Inflammatory macrophage (primary cell): ENCODE results near the gene DENND4A.
A peak's percentile ranks its signal among the peaks of the same experiment; 100 is the strongest.
"Not testable (repeated sequence)": the region's sequence is repeated elsewhere in the genome, so short reads cannot be mapped to it uniquely, and the experiment has no call there.

Experiments used
- DNase-seq, 2 donors: peaks; one replicate each; pipeline ENCODE4 v3.0.0-alpha.2; 2020 to 2022

DENND4A gene

DNA sequence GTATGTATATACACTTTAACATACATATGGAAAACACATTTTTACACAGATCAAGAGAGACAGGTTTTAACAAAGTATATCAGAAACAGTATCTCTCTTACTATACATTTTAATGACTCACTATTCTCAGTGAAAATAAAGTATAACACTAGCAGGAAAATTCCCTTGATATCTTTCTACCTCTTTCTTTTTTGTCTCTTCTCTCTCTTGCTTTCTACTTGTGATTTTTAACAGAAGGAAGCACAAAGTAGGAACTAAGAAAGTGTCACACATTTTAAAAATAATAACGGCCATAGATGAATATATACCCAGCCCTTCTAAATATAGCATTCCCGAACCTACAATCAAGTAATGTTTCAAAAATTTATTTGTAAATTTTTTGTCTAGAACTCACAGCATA, 4.8 kb downstream of the DENND4A start:
- DNase-seq: no peak

DNA sequence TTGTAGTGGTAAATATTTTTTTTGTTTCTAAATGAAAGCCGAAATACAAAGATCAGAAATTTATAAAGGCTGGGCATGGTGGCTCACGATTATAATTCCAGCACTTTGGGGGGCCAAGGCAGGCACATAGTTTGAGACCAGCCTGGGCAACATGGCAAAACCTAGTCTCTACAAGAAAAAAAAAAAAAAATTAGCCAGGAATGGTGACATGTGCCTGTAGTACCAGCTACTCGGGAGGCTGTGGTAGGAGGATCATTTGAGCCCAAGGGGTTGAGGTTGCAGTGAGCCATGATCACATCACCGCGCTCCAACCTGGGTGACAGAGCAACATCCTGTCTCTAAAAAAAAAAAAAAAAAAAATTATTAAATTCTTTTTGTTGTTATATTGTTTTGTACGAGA, 6.9 kb downstream of the DENND4A start:
- no peak for DNase-seq

DNA sequence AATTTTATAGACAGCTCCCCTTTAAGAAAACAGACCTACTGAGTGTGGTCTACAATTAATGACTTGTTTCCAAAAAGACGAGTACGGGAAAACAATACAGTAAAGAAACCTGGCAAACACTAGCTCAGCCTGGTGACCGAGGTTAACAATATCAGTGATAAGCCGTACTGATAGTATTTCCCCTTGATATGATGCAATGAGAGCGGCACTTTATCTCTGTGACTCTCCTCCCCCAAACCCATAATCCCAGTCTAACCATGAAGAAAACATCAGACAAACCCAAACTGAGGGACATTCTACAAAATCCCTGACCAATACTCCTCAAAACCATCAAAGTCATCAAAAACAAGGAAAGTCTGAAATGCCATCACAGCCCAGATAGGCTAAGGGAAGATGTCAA, 8.2 kb downstream of the DENND4A start:
- no peak for DNase-seq

DNA sequence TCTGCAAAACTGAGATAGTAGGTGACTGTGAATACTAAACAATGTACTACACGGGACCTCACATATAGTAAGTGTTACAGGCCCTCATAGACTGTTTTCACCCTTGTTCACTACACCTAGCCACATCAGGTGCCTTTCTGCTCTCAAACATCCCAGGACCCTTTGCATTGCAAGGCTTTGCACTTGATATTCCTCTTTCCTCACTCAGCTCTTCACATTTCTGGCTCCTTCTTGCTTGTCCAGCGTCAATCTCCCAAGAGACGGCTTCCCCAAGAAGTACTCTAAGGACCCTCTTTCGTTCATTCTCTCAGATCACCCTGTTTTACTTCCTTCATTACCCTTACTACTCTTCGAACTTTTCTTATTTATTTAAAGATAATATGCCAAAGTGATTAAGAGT, 10.0 kb downstream of the DENND4A start:
- DNase-seq: no peak

DNA sequence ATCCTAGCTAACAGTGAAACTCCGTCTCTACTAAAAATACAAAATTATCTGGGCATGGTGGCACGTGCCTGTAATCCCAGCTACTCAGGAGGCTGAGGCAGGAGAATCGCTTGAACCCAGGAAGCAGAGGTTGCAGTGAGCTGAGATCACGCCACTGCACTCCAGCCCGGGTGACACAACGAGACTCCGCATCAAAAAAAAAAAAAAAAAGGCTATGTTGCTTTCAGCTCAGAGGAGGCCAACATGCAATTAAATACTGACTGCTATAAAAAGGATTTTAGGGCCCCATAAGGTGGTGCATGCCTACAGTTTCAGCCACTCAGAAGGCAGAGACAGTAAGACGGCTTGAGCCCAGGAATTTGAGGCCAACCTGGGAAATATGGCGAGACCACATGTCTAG, 13.4 kb downstream of the DENND4A start:
- not testable (repeated sequence) for DNase-seq

DNA sequence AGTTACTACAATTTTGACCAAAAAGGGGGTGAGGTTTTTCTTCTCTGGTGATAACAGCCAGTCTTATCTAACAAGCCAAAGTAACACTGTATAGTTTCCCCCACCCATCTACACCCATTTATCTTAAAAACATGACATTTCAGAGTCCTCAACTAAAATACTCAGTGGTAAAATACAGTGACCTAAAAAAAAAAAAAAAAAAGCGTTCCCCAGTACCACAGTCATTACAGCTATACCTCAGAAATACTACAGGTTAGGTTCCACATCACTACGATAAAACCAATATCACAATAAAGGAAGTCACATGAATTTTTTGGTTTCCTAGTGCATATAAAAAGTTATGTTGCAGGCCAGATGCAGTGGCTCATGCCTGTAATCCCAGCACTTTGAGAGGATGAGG, 13.8 kb downstream of the DENND4A start:
- DNase-seq: no peak

DNA sequence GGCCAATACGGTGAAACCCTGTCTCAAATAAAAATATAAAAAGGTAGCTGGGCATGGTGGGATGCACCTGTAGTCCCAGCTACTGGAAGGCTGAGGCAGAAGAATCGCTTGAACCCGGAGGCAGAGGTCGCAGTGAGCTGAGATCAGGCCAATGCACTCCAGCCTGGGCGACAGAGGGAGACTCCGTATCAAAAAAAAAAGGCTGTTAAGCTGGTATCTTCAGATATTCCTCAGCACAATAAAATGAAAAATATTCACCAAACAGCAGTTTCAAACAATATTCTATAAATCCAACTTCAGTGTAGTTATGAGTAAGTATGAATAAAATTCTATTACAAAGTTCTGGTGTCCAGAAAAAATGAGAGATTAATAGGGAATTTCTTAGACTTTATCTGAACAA, 14.2 kb downstream of the DENND4A start:
- no peak for DNase-seq

DNA sequence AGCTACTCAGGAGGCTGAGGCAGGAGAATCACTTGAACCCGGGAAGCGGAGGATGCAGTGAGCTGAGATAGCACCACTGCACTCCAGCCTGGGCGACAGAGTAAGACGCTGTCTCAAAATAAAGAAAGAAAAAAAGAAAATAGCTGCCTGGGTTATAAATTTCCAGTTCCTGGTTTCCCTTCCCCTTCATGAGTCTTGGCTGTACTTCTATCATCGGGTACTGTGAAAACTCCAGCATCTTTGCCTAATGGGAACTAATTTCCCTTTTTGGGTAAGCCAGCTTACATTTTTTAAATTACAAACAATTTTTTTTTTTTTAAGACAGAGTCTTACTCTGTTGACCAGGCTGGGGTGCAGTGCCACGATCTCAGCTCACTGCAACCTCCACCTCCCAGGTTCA, 15.0 kb downstream of the DENND4A start:
- DNase-seq: peak; percentile 47 to 63

DNA sequence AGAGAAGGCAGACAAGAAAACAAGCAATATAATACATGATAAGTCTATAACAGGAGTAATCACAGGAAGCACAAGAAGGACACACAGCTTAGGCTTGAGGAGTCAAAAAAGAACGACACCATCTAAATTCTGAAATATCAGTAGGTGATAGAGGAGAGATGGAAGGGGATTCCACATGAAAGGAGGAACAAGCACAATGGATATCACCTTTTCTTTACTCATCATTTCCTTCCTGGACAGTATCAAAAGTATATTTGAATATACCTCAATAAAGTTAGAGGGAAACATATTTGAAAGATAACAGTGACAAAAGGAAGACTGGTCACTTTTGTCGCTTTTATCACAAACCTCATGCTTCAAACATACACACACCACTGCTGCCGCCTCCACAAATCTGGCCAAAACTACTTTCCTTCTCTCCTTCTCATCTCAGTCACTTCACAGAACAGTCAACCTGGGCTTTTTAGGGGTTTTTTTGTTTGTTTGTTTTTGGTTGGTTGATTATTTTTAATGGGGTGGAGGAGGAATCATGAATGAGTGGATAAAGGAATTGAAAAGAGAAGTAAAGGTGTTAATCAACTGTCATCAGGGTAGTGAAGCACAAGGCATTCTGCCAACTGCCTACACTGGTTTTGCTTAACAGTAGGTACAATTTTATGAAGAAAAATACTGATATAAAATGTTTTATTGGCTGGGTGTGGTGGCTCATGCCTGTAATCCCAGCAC, 18.5 kb downstream of the DENND4A start:
- no peak for DNase-seq

DNA sequence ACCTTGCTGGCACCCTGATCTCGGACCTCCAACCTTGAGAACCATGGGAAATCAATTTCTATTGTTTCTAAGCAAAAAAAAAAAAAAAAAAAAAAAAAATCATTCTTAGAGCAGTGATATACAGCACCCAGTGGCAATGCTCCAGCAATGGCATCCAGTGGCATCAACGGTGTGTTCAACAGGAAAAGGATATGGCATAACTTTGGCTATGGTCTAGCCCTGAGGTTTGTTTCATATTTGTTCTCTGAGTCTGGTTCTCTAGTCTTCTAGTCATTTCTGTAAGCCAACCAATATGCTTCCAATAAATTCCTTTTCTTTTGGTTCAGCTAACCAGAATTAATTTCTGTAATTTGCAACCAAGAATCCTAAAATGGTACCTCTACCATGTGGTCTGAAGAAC, 19.2 kb downstream of the DENND4A start:
- no peak for DNase-seq

DNA sequence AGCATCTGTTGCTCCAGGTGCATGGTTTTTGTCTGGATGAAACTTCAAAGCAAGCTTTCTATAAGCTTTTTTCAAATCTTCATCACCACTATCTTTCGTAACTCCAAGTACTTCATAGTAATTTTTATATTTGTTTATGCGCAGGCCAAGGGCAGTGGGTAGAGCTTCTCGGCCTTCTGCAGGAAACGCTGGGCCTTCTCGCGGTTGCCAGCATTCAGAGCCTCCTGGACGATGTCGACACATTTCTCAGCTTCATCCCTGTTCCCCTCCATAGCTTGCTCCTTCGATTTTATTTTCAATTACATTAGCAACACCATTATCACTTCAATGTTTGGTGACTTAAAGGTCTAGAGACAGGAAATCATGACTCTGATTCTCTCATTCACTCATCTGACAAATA, 20.2 kb downstream of the DENND4A start:
- DNase-seq: no peak

DNA sequence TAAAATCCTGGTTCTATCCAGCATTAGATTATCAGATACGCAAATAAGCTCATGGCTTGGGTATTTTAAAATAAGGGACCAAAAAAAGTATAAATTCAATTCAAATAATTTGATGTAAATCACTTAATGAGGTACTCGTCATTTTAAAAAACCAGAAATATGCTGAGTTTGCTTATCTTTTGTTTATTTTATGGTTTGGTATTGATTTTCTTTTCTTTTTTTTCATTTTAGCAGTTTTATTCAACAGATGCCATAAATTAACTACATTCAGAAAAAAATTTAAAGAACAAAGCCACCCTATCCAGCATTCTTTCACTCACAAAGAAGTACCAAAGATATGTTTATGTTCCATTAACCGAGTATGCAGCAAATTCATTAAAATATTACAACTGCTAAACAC, 22.6 kb downstream of the DENND4A start:
- DNase-seq: no peak

DNA sequence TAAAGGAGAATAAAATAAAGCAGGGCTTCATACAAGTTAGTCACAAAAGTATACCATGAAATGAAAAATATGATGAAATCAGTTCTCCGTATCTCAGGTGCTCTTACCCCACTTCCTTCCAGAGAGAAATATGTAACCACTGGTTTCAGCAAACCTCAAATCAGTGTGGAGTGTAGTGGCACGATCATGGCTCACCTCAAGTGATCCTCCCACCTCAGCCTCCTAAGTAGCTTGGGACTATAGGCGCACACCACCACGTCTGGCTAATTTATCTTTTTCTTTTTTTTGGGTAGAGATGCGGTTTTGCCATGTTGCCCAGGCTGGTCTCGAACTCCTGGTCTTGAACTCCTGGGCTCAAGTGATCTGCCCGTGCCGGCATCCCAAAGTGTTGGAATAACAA, 24.2 kb downstream of the DENND4A start:
- no peak for DNase-seq

DNA sequence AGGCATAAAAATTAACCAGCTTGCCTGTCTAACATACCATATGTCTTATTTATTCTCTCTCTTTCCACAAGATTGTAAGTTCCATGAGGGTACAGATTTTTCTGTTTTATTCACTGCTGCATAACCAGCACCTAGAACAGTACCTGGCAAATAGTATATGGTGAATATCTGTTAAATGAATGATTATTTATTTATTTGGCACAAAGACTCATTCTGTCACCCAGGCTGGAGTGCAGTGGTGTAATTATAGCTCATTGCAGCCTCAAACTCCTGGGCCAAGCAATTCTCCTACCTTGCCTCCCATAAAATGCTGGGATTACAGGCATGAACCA, 24.9 kb downstream of the DENND4A start:
- DNase-seq: no peak

DNA sequence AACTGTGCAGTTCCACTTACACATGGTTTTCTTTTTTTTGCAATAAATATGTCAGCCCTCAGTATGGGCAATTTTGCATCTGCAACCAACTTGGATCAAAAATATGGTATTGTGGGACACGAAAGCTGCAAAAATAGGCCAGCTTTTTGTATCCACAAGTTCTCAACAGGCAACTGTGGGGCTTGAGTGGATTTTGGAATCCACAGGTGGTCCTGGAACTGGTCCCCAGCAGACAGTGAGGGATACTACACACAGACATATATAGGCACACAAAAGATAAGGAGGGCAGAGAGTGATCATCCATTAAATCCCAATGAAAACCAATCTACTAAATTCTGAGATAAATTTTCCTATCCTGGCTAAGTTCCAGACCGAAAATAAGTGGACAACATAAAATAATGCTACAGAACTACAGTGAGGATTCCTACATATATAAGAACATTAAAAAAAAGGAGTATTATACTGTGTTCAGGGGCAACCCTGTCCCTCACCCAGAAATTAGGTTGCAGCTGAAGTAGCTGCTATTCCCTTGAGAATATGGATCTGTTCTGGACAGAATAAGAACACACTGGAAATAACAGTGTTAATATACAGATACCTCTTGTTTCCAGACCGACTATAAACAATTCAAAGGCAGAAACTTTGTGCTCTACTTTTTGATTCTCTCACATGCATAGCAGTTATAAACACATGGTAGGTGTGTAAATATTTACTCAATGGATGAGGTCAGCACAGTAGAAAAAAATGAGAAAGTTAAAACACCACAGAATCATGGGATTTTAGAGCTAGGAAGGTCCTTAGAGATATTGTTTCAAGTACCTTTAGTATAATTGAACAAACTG, 25.4 kb downstream of the DENND4A start:
- no peak for DNase-seq

DNA sequence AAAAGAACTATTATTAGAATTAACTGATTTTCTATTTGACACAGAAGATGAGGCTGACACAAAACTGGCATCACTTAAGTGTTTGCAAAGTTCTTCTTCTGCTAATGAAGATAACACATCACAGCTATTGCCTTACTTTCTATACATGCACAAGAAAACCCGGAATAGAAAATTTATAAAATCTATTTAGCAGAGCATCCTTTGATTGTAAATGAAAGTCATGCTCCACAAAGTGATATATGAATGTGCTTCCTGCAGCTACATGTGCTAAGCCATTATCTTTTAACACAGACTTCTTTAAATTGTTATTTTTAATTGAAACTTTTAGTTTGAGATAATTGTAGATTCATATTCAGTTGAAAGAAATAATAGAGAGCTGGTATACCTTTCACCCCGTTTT, 27.0 kb downstream of the DENND4A start:
- DNase-seq: no peak

DNA sequence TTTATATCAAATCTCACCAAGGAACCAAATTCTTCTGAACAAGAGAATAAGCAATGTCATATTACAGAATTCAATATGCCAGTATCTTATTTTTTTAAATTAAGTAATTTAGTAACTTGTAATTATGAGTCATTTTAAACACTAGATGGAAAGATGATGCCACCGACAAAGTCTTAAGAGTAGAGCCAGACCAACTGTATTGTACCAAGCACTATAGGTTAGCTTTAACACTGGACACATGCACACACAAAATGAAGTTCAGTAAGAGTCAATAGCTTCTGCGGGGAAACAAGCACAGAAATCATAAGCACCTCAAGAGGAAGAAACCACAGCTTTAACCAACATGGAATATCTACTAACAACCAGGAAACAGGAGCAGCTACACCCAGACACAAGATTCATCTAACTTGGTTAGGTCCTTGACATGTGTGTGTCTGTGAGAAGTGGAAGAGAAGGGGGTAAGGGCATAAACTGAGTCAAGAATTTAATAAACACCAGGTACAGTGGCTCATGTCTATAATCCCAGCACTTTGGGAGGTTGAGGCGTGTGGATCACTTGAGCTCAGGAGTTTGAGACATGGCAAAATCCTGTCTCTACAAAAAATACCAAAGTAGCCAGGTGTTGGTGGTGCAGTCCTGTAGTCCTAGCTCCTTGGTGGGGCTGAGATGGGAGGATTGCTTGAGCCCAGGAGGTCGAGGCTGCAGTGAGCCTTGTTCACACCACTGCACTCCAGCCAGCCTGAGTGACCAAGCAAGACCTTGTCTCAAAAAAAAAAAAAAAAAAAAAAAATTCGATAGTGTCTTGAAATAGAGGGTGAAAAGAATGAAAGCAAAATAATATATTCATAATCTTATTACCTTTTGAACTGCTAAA, 28.9 kb downstream of the DENND4A start:
- no peak for DNase-seq

DNA sequence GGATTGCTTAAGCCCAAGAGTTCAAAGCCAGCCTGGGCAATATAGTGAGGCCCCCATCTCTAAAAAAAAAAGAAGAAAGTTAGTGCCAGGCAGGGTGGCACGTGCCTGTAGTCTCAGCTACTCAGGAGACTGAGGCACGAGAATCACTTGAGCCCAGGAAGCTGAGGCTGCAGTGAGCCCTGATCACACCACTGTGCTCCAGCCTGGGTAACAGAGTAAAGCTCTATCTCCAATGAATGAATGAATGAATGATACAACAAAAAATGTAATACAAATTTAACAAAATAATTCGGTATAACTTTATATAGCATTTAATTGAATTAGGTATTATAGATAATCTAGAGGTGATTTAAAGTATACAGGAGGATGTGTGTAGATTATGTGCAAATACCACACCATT, 29.7 kb downstream of the DENND4A start:
- DNase-seq: no peak

DNA sequence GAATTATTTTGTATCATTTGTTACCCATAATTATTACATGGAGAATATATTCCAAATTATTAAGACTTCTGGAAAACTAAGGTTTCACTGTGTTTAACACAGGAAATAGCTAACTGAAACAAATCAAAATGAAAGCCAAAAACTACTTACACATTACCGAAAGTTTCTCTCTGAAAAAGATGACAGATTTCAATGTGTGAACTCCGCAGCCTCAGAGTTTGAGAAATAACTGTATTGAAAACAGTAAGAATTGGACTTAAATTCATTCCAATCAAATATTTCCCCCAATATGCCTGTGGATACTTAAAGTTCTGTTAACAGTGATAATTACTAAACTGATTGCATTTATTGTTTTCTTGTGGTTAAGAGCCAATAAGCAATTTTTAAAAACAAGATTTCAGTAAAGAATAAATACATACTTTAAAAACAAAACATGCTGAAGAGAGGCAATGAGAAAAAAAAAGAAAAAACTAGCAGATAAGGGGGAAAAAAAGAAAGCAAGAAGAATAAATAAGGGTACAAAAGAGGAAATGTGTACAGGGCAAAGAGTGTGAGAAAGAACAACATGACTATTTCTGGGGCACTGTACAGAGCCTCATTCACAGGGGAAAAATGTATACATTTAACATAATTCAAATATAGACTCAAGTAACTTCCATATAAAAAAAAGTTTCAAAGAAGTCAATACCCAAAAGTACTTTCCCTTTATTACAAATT, 30.7 kb downstream of the DENND4A start:
- no peak for DNase-seq

DNA sequence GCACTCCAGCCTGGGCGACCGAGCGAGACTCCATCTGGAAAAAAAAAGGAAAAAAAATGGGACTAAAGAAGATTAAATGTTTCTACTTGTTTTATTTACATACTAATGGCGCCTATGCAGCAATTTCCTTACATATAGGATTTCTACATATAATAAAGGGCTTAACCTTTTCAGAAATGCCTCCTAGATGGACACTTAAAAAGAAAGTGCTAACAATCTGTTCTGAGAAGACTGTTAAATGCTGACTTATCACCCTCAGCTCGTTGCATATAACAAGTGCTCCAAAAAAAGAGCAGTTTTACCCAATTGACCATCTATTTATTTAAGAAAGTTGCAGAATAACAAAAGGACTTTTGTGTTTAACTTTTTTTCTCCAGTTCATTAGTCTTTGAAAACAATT, 32.7 kb downstream of the DENND4A start:
- DNase-seq: no peak

DNA sequence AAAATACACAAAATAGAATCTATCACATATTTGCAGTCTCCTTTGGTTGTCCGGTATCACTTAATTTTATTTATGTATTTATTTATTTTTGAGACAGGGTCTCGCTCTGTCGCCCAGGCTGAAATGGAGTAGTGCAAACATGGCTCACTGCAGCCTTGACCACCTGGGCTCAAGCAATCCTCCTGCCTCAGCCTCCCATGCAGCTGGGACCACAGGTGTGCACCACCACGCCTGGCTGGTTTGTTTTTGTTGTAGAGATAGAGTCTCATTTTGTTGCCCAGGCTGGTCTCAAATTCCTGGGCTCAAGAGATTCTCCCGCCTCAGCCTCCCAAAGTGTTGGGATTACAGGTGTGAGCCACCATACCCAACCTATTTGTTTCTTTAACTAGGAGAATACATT, 33.9 kb downstream of the DENND4A start:
- DNase-seq: no peak

DNA sequence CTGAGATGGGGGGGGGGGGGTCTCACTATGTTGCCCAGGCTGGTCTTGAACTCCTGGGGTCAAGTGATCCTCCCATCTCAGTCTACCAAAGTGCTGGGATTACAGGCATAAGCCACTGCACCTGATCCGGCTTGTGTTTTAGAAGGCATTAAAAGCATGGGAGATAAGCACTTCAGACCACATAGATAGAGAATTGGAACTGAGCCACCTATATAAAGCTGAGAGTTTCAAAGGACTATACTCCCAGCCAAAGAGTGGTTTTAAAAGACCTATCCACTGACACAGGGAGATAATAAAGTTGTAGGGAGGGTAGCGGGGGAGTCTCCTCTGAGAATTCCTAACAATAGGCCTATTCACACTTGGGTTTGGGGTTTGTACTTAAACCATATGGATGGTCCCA, 34.8 kb downstream of the DENND4A start:
- DNase-seq: no peak

DNA sequence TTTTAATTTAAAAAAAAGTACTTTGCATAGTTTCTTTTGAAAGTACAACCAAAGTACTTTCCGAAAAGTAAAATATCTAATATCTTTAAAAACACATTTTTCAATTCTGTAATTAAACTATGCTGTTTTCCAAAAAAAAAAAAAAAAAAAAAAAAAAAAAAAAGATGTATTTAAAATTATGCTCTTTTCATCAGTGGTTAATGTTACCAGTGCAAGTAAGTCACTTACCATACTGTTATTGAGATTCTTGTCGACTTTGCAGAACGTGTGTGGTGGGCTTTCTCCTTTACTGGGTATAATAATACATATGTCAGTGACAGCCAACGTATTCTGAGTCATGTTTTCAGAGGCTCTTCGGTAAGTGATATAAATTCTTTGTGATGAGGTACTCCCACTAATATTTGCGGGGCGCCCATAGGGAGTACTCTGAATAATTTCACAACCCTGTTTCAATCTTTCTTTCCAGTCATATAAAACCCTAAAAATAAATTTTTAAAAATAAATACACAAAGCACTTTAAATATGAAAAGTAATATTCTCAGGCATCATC, 39.9 kb downstream of the DENND4A start:
- no peak for DNase-seq
